CD4-positive, alpha-beta T cell treated with Interleukin-4 for 1 hour (primary cell): ENCODE results near the gene IRS2.
"Not testable (repeated sequence)": the region's sequence is repeated elsewhere in the genome, so short reads cannot be mapped to it uniquely, and the experiment has no call there.

ENCODE experiments used
- DNase-seq, 2 donors: peaks; one replicate each; pipeline ENCODE4 v3.0.0-alpha.2; 2020 to 2022

IRS2 gene

GRCh38 chr13:109751477-109751876, 34.9 kb downstream of the IRS2 start:
- DNase-seq, result no peak

DNA sequence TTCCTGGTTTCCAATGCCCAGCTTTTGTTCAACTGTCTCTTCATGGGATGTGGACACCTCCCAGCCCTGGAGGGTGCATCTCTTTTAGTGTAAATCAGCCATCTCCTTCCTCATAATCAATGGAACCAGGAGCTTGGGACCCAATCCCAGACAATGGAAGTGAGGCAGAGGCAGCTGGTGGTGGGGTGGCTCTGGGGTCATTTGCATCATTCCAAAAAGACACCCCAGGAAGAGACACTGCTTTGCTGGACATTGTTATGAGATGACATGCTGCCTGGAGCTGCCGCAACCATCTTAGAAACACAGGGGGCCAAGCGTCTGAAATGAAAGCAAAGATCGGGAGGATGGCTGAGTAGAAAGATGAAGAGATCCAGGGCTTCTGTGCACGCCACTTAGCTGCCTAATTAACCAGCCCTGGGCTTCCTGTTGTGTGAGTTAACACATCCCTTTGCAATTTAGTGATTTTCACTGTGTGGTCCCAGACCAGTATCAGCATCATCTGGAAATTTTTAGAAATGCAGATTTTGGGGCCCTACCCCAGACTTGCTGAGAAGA, 36.1 kb downstream of the IRS2 start:
- no peak for DNase-seq

- DNase-seq, result no peak
These were observed 37.0 kb downstream of the IRS2 start for GRCh38 chr13:109749365-109749764.

DNA sequence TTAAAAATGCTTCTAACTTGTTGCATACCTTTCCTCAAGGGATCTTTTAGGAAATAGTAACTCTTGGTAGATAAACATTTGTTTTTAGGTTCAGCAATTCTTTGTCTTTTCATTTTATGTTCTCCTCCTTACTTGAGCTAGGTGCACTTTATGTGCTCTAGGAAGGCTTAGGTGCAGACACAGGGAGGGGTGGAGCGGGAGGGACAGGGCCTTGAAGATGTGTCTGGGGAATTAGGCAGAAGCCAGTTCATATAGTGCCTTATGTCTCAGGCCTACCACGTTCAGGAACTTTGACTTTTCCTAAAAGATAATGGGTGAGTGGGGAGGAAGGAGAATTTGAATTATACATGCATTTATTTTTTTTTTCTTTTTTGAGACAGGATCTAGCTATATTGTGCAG, 37.7 kb downstream of the IRS2 start:
- DNase-seq, result no peak

DNA sequence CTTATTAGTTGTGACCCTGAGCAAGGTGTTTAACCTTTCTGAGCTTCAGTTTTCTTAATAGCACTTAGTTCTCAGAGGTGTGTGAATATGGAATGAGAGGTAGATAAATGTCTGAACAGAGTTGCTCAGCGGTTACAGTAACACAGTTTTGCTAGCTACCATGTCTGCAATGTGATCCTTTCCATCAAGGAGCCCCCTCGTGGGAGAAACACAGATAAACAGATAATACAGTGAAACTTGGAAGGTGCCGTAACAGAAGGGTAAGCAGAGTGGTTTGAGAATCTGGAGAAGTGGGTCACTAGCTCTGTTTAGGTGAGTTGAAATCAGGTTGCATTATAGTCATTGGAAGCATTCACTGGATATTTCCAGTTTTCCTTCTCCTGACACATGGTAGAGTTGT, 38.9 kb downstream of the IRS2 start:
- DNase-seq, result no peak

DNA sequence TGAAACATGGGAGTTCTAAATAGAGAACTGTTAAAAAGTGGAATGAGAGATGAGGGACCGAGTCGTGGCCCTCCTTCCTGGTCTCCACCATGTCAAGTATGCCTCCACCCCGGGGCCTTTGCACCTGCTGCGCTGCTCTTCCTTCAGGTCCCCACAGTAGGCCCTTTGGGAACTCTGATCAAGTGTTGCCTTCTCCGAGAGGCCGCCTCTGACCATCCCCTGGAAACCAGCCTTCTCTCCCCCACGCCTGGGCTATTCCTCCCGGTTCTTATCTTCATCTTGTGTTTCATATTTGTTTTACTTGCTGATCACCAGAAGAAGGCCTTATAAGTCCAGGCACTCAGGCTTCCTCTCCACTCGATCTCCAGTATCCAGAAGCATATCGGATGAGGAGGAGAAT, 40.0 kb downstream of the IRS2 start:
- DNase-seq, result no peak

DNA sequence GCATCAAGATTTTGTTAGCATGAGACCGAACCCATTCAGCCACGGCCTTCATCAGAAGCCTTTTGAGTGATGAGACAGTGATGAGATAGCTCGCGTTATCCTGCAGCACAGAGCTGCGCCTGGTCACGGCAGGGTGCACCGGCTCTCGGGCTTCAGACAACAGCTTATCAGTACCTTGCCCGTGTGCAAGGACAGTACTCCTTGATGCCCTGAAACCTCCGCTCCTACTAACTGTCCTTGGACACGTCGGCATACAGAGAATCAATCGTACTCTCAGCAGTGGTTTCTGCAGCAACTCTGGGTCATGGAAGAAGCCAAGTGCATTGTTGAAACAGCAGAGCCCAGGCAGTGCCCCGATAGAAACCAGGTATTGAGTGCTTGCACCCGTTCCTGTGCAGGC, 40.7 kb downstream of the IRS2 start:
- no peak for DNase-seq

DNA sequence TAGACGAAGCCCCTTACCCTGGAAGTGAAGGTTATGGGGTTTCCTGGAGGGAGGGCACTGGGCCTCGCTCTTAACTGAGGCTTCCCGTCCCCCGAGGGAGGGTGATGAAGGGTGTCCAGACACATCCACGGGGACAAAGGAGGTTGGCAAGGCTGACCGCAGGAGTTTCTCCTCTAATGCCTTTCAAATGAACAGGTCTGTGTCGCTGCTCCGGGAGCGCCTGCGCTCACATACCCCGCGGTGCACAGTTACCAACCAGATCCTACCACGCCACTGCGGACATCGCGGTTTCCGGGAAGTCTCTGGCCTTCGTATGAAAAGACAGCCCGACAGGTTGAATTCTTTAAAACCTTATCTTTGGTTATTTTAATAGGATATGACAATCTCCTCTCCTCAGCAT, 41.3 kb downstream of the IRS2 start:
- no peak for DNase-seq

DNA sequence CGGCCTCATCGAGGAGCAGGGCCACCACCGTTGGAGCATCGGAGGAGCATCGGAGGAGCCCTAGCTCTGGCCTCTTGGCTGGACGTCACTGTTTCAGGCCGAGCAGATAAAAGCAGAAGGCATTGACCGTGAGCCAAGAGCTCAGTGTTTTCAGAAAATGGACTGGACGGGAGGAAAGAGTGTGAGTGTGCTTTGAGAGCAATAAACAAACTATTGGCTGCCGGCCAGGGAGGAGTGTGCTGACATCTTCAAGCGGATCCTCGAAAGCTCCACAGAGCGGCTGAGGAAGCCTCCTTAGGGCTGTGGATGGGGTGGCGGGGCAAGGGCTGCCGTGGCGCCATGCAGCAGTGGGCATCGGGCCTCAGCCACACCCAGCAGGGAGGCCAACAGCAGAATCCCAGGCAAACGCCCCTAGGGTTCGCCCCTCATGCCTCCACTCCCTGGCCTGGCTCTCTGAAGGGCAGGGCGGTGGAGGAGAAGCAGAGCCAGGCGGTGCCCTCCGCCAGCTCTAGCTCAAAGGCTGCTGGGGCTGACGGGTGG, 41.8 kb downstream of the IRS2 start:
- no peak for DNase-seq

- no peak for DNase-seq
These were observed 42.5 kb downstream of the IRS2 start for GRCh38 chr13:109743706-109744453.

DNA sequence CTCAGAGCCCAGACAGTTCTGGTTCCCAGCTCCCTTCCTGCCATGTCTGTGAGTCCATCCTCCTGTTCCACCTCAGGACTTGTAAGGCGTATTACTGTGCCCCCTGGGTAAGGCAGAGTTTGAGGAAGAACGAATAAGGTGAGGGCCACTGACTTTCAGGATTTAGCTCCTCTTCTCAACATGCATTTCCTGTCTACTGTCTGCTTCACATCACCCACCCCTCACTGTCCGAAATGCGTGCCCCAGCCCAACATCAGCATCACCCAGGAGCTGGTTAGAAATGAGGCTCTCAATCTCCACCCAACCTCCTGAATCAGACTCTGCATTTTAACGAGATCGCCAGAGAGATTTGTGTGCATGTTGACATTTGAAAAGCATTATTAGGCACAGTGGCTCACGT, 44.4 kb downstream of the IRS2 start:
- no peak for DNase-seq

DNA sequence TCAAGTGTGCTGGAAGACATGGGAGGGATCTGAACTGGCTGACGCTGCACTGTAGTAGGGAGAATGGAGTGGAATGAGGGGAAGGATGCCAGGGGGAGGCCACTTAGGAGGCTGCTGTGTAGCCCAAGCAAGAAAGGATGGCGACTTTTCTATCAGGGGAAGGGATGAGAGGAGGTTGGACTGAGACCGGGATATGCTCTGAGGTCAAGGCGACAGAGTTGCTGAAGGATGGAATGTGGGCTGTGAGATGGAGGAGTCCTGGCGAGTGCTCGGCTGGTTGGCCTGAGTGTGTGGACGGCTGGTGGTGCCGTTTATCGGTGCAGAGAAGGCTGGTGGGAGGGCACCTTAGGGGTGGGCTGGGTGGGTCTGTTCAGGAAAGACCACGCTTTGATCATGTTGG, 45.7 kb downstream of the IRS2 start:
- DNase-seq, result no peak

GRCh38 chr13:109740121-109740520, 46.3 kb downstream of the IRS2 start:
- no peak for DNase-seq

- no peak for DNase-seq
These were observed 48.1 kb downstream of the IRS2 start for GRCh38 chr13:109738298-109738746.

- DNase-seq, result no peak
These were observed 48.8 kb downstream of the IRS2 start for GRCh38 chr13:109737606-109738005.

DNA sequence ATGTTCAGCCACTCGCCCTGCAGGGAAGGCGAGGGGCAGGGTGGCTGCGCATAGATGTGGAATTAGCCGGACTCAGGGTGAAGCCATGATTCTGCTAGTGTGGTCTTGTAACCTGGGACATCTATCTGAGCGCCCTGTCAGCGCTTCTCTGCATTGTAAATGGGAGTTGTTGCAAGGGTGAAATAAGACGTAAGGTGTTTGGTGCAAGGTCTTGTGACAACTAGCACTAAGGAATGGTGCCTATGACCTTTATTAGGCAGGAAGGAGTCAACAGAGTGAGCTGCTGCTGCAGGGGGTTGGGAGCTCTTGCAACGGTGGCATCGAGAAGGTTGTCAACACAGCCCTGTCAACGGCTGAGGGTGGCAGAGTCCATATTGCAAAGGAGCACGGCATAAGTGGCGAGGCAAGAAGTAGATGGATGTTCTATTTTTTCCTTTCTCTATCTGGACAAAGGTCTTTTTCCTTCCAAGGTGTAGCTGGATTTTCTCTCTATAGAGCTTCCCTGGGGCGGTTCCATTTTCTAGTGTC, 49.3 kb downstream of the IRS2 start:
- DNase-seq, result no peak

DNA sequence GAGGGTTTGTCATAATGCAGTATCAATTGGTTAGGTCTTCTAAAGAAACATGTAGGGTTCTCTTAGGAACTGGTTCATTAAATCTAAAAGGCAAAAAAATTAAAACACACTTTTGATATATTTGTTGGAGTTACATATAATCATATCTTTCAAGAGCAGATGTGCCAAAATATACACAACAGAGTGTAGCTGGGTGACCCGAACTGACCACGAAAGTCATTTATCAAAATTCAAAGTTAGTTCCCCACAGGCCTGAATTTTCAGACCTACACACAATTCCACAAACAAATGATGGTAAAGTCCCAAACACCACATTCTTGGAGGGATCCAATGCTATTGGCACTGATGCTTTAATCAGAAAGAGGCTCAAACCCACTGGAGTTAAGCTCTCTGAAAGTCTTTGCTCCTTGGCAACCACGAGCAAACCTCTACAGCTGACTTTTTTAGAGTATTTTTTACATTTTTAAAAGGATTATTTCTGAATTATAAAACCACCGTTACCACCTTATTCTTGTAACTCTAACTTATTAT, 50.9 kb downstream of the IRS2 start:
- no peak for DNase-seq

- DNase-seq, result no peak
These were observed 52.2 kb downstream of the IRS2 start for GRCh38 chr13:109734002-109734785.

DNA sequence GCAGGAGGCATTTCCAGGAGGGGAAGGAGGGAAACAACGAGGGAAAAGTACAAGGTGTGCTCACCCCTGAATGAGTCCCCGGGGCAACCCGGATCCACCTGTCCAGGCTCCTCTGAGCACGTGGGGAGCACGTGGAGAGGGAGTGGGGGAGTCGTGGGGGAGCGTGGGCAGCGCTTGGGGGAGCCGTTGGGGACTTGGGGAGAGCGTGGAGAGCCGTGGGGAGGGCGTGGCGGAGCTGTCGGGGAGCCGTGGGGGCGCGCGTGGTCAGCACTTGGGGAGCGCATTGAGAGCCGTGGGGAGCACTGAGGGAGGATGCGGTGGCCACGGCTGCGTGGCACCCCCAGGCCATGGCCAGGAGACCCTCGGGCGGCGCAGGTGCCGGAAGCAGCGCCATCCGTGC, 52.8 kb downstream of the IRS2 start:
- DNase-seq, result no peak

- DNase-seq, result not testable (repeated sequence)
These were observed 53.8 kb downstream of the IRS2 start for GRCh38 chr13:109732470-109733170.

DNA sequence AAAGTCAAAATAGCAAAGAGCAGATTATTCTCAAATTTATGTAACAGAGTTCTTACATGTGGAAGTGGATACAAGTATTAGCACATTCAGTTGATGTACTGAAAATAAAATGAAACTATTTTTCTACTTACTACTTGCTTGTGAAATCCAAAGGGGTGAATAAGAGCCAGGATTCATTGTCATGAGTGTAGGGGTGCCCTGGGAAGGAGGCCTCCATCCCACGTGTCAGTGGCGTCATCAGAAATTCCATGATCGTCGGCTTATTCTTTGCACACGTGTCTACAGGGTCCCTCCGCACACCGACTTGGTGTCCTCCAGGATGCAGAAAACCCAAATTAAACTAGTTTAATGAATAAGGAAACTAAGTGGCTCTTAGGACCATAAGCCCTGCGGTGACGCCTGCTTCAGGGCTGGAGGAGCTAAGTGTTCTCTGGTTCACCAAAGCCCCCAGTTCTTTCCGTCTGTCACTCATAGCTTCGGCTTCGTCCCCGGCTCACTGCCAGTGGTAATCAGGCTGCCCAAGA, 55.5 kb downstream of the IRS2 start:
- no peak for DNase-seq
